ENCODE results near the gene TPM1. TPM values are rescaled to one million over a fixed set of nuclear protein-coding genes. Genes with fewer than 3 reads are reported as not detected.

TPM1 gene
- total and polyA plus RNA-seq, 10 of the 15 experiments (the other 5 are each of a cell fraction or from before 2014, with no cell fraction given) = 0.43 to 10.0 (median 2.4) TPM

DNA sequence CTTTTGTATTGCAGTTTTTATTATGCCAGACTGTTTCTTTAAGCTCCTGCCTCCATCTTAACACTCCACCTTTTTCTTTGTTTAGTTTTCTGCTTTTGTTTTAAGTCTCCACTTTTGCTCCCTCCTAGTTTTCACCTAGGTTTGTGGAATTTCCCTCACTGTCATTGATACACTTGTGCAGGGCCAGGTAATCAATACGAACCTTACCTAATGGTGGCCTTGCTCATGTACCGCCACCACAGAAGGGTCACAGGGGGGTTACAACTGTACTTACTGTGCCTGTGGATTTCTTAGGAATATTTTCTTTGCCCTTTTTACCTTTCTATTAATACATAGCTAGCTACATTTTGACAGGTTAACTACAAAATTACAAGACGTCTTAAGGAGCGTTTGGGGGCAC, 43.4 kb upstream of the TPM1 start (continued):
- TF ChIP-seq, protein P1, sequence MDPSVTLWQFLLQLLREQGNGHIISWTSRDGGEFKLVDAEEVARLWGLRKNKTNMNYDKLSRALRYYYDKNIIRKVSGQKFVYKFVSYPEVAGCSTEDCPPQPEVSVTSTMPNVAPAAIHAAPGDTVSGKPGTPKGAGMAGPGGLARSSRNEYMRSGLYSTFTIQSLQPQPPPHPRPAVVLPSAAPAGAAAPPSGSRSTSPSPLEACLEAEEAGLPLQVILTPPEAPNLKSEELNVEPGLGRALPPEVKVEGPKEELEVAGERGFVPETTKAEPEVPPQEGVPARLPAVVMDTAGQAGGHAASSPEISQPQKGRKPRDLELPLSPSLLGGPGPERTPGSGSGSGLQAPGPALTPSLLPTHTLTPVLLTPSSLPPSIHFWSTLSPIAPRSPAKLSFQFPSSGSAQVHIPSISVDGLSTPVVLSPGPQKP (IDR thresholded peaks at IDR 0.05; ENCODE audit: low read depth, low read length) = no peak
- TF ChIP-seq SMARCA5 (IDR thresholded peaks at IDR 0.05) = no peak
- no peak for TF ChIP-seq GATAD2B (conservative IDR thresholded peaks at IDR 0.05; ENCODE audit: low read depth)

DNA sequence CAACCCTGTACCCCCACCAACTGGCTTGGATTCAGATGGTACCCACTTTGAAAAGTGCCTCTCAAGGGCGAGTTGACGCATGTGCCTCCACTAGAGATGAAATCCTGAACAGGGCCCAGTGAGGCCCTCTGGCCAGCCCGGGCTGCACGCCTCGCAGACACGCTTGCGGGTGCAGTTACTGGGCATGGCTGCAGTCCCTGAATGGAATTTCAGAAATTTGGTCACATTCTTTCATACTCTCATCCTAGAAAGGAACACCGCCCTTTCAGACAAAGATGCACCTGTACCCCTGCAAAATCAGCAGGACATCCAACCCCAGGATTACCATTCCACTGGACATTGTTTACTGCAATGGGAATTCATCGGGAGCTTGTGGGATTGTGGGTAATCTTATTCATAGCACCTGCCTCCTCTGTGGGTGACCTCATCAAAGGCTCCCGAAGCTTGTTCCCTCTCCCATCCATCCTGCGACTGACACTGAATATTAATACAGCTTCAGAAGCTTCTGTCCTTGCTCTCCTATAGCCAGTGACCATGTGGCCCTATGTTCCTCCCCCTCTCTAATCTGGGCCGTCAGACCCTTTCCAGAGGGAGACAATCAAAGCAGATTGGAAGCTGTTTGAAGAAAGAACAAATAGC, 42.5 kb upstream of the TPM1 start:
- 42% methylated on average over 12 of the region's 12 CpGs for WGBS (ENCODE audit: insufficient coverage, insufficient replicate concordance, low lambda C conversion rate, missing lambda C conversion rate)
- ATAC-seq = no peak
- CTCF ChIA-PET = interaction anchor here (0.9 kb wide), 1 partner anchor 48 kb away, joined by 3 read pairs; no protein-coding TSS in a partner anchor
- no peak for TF ChIP-seq CBX5 (IDR thresholded peaks at IDR 0.05; ENCODE audit: low read depth)
- TF ChIP-seq ZBED1 (IDR thresholded peaks at IDR 0.05; ENCODE audit: borderline replicate concordance) = no peak
- no peak for TF ChIP-seq TCF12 (IDR thresholded peaks at IDR 0.05; ENCODE audit: low read depth, low read length)
- TF ChIP-seq, protein P2, sequence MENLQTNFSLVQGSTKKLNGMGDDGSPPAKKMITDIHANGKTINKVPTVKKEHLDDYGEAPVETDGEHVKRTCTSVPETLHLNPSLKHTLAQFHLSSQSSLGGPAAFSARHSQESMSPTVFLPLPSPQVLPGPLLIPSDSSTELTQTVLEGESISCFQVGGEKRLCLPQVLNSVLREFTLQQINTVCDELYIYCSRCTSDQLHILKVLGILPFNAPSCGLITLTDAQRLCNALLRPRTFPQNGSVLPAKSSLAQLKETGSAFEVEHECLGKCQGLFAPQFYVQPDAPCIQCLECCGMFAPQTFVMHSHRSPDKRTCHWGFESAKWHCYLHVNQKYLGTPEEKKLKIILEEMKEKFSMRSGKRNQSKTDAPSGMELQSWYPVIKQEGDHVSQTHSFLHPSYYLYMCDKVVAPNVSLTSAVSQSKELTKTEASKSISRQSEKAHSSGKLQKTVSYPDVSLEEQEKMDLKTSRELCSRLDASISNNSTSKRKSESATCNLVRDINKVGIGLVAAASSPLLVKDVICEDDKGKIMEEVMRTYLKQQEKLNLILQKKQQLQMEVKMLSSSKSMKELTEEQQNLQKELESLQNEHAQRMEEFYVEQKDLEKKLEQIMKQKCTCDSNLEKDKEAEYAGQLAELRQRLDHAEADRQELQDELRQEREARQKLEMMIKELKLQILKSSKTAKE (IDR thresholded peaks at IDR 0.05; ENCODE audit: low read depth, poor library complexity, severe bottlenecking) = no peak
- no peak for TF ChIP-seq POU2F2 (IDR thresholded peaks at IDR 0.05; ENCODE audit: borderline replicate concordance, low read depth, low read length)
- no peak for TF ChIP-seq PAX5 (IDR thresholded peaks at IDR 0.05; ENCODE audit: borderline replicate concordance, low read depth, low read length)
- TF ChIP-seq NBN (IDR thresholded peaks at IDR 0.05) = no peak
- TF ChIP-seq BHLHE40 (IDR thresholded peaks at IDR 0.05; ENCODE audit: borderline replicate concordance in 1 of 2, low read depth in 2 of 2, low read length in 1 of 2) = no peak
- TF ChIP-seq, protein P3, sequence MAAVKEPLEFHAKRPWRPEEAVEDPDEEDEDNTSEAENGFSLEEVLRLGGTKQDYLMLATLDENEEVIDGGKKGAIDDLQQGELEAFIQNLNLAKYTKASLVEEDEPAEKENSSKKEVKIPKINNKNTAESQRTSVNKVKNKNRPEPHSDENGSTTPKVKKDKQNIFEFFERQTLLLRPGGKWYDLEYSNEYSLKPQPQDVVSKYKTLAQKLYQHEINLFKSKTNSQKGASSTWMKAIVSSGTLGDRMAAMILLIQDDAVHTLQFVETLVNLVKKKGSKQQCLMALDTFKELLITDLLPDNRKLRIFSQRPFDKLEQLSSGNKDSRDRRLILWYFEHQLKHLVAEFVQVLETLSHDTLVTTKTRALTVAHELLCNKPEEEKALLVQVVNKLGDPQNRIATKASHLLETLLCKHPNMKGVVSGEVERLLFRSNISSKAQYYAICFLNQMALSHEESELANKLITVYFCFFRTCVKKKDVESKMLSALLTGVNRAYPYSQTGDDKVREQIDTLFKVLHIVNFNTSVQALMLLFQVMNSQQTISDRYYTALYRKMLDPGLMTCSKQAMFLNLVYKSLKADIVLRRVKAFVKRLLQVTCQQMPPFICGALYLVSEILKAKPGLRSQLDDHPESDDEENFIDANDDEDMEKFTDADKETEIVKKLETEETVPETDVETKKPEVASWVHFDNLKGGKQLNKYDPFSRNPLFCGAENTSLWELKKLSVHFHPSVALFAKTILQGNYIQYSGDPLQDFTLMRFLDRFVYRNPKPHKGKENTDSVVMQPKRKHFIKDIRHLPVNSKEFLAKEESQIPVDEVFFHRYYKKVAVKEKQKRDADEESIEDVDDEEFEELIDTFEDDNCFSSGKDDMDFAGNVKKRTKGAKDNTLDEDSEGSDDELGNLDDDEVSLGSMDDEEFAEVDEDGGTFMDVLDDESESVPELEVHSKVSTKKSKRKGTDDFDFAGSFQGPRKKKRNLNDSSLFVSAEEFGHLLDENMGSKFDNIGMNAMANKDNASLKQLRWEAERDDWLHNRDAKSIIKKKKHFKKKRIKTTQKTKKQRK (IDR thresholded peaks at IDR 0.05; ENCODE audit: low read depth, low read length) = no peak
- TF ChIP-seq, protein P4, sequence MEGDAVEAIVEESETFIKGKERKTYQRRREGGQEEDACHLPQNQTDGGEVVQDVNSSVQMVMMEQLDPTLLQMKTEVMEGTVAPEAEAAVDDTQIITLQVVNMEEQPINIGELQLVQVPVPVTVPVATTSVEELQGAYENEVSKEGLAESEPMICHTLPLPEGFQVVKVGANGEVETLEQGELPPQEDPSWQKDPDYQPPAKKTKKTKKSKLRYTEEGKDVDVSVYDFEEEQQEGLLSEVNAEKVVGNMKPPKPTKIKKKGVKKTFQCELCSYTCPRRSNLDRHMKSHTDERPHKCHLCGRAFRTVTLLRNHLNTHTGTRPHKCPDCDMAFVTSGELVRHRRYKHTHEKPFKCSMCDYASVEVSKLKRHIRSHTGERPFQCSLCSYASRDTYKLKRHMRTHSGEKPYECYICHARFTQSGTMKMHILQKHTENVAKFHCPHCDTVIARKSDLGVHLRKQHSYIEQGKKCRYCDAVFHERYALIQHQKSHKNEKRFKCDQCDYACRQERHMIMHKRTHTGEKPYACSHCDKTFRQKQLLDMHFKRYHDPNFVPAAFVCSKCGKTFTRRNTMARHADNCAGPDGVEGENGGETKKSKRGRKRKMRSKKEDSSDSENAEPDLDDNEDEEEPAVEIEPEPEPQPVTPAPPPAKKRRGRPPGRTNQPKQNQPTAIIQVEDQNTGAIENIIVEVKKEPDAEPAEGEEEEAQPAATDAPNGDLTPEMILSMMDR (IDR thresholded peaks at IDR 0.05 in 2 of 3, conservative IDR thresholded peaks at IDR 0.05 in 1 of 3; ENCODE audit: control insufficient read depth in 2 of 3, extremely low read depth in 1 of 3, insufficient read depth in 1 of 3, low read depth in 3 of 3, low read length in 3 of 3) = no peak

More for the DNA sequence above, 42.5 kb upstream of the TPM1 start:
- H3K79me2 ChIP-seq (ENCODE audit: control insufficient read depth, insufficient read depth, low read length) = no peaks in the 10 kb centered on the region
- ChIA-PET SMC1A (ENCODE audit: uncharacterized antibody, unreplicated experiment) (no interaction called here), POLR2A (no interaction called here), RAD21 (ENCODE audit: unreplicated experiment) (no interaction called here)
- peaks cover 0 to 2% of the 10 kb centered on the region in 2 experiments; a peak in 3 of 4 replicates for H3K27me3 ChIP-seq (replicated peaks in 1 of 2; ENCODE audit: control insufficient read depth in 2 of 2, insufficient read depth in 2 of 2, low read length in 1 of 2)
- H3K4me2 ChIP-seq (ENCODE audit: control insufficient read depth, insufficient read depth) = no peak overlapping the region
- BruUV-seq (replicated peaks) = no TSS peak
- H3K4me1 ChIP-seq (ENCODE audit: control insufficient read depth, insufficient read depth, low read length) = no peaks in the 10 kb centered on the region
- FAIRE-seq (no peak), DNase-seq (ENCODE audit: low read depth, low spot score) (no peak)
- no peaks in the 10 kb centered on the region for H3K36me3 ChIP-seq (ENCODE audit: control insufficient read depth in 2 of 2, insufficient read depth in 2 of 2, low read length in 1 of 2)
- H2AFZ ChIP-seq (ENCODE audit: control insufficient read depth, low read depth, low read length) = no peak overlapping the region
- no peak overlapping the region for H3K9ac ChIP-seq (ENCODE audit: control insufficient read depth, insufficient read depth, low read length)
- H4K20me1 ChIP-seq (ENCODE audit: control insufficient read depth, insufficient read depth) = no peaks in the 10 kb centered on the region
- H3K9me3 ChIP-seq (replicated peaks; ENCODE audit: control insufficient read depth, insufficient read depth, low read length) = no peaks in the 10 kb centered on the region
- no peak overlapping the region for H3K4me3 ChIP-seq
- in situ Hi-C loops (cut with MboI) (no loop called here), intact Hi-C loops (cut with micrococcal nuclease; ENCODE audit: unreplicated experiment) (no loop called here)
- H3K27ac ChIP-seq (ENCODE audit: control insufficient read depth, insufficient read depth) = no peak overlapping the region

All from GM12878 (cell line).